ENCODE results near the gene MYOD1.

Gene MYOD1

DNA sequence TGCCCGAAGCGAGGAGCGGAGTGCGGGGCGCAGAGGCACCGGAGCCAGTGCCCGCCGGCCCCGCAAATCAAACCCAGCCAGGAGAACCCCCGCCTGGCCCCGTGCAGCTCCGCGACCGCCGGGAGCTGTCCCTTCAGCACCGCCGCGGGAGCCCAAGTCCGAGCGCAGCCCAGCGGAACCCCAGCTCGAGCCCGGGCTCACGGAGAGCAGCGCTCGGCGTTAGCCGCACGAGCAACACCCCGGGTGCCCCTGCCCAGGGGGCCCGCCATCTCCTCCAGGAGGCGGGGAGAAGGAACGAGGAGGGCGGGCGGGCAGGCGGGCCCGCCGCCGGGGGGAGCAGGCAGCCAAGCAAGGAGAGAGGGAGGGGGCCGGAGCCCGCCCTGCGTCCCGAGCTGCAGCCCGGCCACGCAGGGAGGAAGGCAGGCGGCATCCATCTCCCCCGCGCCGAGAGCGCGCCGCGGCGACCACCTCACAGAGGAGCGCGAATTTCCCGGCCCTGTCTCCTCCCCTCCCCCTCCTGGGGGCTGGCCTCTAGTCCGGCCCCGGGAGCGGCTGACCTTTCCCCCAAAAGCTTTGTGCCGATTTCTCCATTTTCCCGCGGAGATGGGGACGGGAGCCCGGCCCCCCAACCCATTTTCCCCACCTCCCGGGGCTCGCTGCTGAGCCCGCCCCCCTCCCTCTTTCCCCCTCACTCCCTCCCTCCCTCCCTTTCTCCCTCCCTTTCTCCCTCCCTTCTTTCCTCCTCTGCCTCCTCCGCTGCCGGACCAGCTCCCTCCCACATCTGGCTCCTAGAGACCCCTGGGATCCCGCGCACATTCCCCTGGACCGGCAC lies 15.8 kb downstream of the MYOD1 start:
- DNase-seq (ENCODE audit: low spot score) = peak; percentile 33

GRCh38 chr11:17735818-17736578 lies 16.6 kb downstream of the MYOD1 start:
- no peak for DNase-seq (ENCODE audit: low spot score)

DNA sequence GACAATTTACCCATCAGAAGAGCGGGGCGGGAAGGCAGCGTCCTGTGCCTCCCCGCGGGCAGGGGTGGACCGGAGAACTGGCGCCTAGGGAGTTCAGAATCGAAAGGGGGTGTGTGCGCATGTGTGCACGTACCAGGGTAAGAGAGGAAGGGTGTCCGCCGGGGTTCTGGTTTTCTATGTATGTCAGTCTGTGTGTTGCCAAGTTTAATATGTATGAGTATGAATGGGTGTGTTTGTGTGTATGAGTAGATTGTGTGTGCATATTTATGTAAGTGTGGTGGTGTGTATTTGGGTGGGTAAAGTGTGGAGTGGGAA lies 17.2 kb downstream of the MYOD1 start:
- DNase-seq (ENCODE audit: low spot score) = no peak

- no peak for DNase-seq (ENCODE audit: low spot score)
Measured at GRCh38 chr11:17736930-17737817, 17.8 kb downstream of the MYOD1 start.

GRCh38 chr11:17738151-17738973 lies 19.0 kb downstream of the MYOD1 start:
- no peak for DNase-seq (ENCODE audit: low spot score)

DNA sequence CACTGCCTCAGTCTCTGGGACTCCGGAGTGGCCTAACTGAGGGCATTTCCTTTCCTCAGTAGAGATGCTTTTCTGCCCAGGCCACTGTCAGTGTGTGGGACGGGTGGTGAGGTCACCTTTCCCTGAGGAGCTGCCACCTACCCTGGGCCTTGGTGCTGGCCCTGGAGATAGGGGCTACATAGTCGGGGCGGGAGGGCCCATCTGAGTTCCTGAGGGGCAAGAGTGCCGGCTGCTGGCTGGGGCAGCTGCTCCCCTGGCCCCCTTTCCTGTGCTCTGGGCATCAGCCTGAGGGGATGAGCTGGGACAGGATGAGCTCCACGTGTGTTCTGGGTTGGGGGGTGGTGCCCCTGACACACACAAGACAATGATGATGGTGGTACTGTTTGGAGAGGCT lies 20.6 kb downstream of the MYOD1 start:
- no peak for DNase-seq (ENCODE audit: low spot score)

GRCh38 chr11:17740649-17741235 lies 21.4 kb downstream of the MYOD1 start:
- DNase-seq (ENCODE audit: low spot score) = no peak

- DNase-seq (ENCODE audit: low spot score) = no peak
Measured at GRCh38 chr11:17741487-17741886, 22.1 kb downstream of the MYOD1 start.

DNA sequence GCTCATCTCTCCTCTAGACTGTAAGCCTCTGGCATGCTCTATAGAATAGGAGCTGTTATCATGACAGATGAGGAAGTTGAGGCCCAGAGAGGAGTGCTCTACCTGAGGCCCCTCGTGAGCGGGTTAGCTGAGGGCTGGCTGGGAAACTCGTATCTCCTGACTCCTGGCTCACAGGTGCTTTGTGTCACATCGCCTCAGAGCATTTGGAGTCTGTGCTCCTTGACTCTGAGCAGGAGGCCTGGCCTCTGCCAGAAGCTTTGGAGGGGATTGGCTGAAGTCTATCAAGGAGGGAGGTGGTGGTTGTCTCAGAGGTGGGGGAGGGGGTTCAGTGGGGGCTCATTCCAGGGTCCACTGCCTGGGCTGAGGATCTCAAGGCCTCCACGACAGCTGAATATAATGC lies 22.6 kb downstream of the MYOD1 start:
- DNase-seq (ENCODE audit: low spot score) = no peak

DNA sequence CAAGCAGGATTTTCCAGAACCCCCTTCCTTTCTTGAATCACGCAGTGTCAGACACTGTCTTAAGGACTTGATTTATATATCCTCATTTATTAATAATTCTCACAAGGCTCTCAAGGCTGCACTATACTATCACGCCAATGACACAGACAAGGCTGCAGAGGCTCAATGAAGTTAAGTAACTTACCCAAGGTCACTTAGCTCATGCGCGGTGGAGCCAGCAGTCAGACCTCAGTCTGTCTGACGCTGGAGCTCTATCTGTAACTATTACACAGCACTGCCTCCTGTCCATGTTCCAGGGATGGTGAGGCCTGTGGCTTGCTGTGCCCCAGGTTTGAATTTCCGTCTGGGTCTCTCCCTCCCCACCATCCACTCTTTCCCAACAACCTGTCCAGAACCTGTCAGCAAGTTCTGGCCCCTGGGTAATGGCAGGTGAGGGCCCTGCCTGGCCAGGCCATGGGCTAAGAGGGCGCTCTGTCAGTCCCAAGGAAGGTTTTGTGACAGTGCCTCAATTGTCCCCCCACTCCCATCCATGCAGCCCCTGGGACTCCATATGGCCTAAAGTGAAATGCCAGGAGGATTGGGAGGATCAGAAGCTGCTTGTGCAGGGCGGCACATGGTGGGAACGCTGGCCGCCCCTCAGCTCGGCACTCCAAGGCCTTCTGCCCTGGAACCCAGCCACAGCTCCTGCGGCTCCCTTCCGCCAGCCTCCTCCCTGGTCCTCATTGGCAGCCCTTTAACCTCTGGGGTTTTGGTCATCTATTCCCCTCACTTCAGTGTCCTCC lies 23.8 kb downstream of the MYOD1 start:
- no peak for DNase-seq (ENCODE audit: low spot score)

GRCh38 chr11:17743808-17744119 lies 24.4 kb downstream of the MYOD1 start:
- no peak for DNase-seq (ENCODE audit: low spot score)

GRCh38 chr11:17744151-17744940 lies 25.0 kb downstream of the MYOD1 start:
- DNase-seq (ENCODE audit: low spot score) = no peak

- no peak for DNase-seq (ENCODE audit: low spot score)
Measured at GRCh38 chr11:17745023-17745772, 25.8 kb downstream of the MYOD1 start.

GRCh38 chr11:17746096-17746495 lies 26.7 kb downstream of the MYOD1 start:
- no peak for DNase-seq (ENCODE audit: low spot score)

GRCh38 chr11:17747131-17747955 lies 28.0 kb downstream of the MYOD1 start:
- no peak for DNase-seq (ENCODE audit: low spot score)

GRCh38 chr11:17748044-17748443 lies 28.7 kb downstream of the MYOD1 start:
- DNase-seq (ENCODE audit: low spot score) = no peak

- no peak for DNase-seq (ENCODE audit: low spot score)
Measured at GRCh38 chr11:17748761-17749721, 29.7 kb downstream of the MYOD1 start.
